BE2C (cell line): ENCODE data around the gene DDX24.

Experiments used
- DNase-seq: peaks from one replicate; pipeline ENCODE4 v3.0.0-alpha.2; 2020
- H3K27me3 ChIP-seq: fragments of 250-450 bp; sonication (Bioruptor Pico); 2 replicates; pipeline ENCODE4 v1.5.1; 2020; ENCODE audit warnings: mild to moderate bottlenecking
- H3K36me3 ChIP-seq: fragments of 250-450 bp; sonication (Bioruptor Pico); 2 replicates; pipeline ENCODE4 v1.5.1; 2020; ENCODE audit warnings: mild to moderate bottlenecking
- H3K4me1 ChIP-seq: fragments of 250-450 bp; sonication (Bioruptor Pico); 2 replicates; pipeline ENCODE4 v1.5.1; 2020
- H3K4me3 ChIP-seq: 2 replicates; pipeline ENCODE4 v1.5.1; 2011; ENCODE audit warnings: low read depth, low read length
- H3K9me3 ChIP-seq: fragments of 250-450 bp; sonication (Bioruptor Pico); 2 replicates; pipeline ENCODE4 v1.5.1; 2020
- CTCF ChIP-seq: IDR thresholded peaks from 2 replicates; pipeline ENCODE4 v1.5.1; 2012; ENCODE audit warnings: mild to moderate bottlenecking, low read depth, low read length

Gene DDX24

GRCh38 chr14:94031161-94031882 lies 49.7 kb downstream of the DDX24 start:
- no peaks in the 10 kb centered on the region for H3K9me3 ChIP-seq
- H3K4me1 ChIP-seq, result no peaks in the 10 kb centered on the region; the same call in 1 of the 2 replicates
- H3K36me3 ChIP-seq, result no peaks in the 10 kb centered on the region
- no peak for DNase-seq
- H3K4me3 ChIP-seq, result no peak overlapping the region
- no peak for TF ChIP-seq CTCF
- no peaks in the 10 kb centered on the region for H3K27me3 ChIP-seq

DNA sequence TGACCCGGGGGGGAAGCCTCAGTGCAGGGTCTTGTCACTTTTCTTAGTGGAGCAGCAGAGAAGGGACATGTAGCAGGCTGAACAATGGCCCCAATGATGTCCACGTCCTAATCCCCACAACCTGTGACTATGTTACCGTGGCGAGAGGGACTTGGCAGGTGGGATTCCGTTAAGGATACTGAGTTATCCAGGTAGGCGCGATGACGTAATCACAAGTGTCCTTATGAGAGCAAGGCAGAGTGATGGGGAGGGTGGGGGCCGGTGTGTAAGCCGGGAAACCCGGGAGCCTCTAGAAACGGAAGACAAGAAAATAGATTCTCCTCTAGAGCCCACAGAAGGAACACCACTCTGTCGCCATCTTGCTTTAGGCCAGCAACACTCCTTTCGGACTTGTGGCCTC lies 50.4 kb downstream of the DDX24 start:
- no peaks in the 10 kb centered on the region for H3K4me1 ChIP-seq
- no peak for DNase-seq
- no peak for TF ChIP-seq CTCF
- H3K4me3 ChIP-seq, result no peak overlapping the region
- H3K36me3 ChIP-seq, result no peaks in the 10 kb centered on the region
- H3K27me3 ChIP-seq, result no peaks in the 10 kb centered on the region
- H3K9me3 ChIP-seq, result no peaks in the 10 kb centered on the region

GRCh38 chr14:94029671-94030203 lies 51.3 kb downstream of the DDX24 start:
- no peak for TF ChIP-seq CTCF
- Histone ChIP-seq H3K36me3 (no peaks in the 10 kb centered on the region), H3K9me3 (no peaks in the 10 kb centered on the region), H3K4me3 (no peak overlapping the region), H3K27me3 (no peaks in the 10 kb centered on the region), H3K4me1 (no peaks in the 10 kb centered on the region)
- no peak for DNase-seq

DNA sequence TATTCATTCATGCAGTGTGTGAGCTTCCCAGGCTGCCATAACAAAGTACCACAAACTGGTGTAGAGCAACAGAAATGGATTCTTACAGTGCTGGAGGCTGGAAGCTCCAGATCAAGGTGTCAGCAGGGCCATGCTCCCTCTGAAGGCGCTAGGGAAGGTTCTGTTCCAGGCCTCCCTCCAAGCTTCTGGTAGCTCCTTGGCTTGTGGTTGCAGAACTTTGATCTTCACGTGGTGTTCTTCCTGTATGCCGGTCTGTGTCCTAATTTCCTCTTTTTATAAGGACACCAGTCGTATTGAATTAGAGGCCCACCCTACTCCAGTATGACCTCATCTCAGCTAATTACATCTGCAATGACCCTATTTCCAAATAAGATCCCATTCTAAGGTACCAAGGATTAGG lies 51.7 kb downstream of the DDX24 start:
- Histone ChIP-seq H3K27me3 (no peaks in the 10 kb centered on the region), H3K9me3 (no peaks in the 10 kb centered on the region), H3K4me1 (no peaks in the 10 kb centered on the region), H3K4me3 (no peak overlapping the region), H3K36me3 (no peaks in the 10 kb centered on the region)
- DNase-seq, result no peak
- TF ChIP-seq CTCF, result no peak

- Histone ChIP-seq H3K4me1 (no peaks in the 10 kb centered on the region), H3K27me3 (no peaks in the 10 kb centered on the region), H3K9me3 (no peaks in the 10 kb centered on the region), H3K4me3 (no peak overlapping the region), H3K36me3 (no peaks in the 10 kb centered on the region)
- no peak for TF ChIP-seq CTCF
- no peak for DNase-seq
Observed at GRCh38 chr14:94028450-94028826, 52.6 kb downstream of the DDX24 start.
